HEK293 (cell line): ENCODE measurements around the gene ELL.
A peak's percentile ranks its signal among the peaks of the same experiment; 100 is the strongest.

Experiments used
- CTCF ChIA-PET: fragments of 350-600 bp; formaldehyde crosslinking; extraction: SDS; loops from one replicate; lab custom pipeline; 2021; ENCODE audit warnings: antibody characterized with exemption; lab: Yijun Ruan, JAX
- POLR2A ChIA-PET: fragments of 300-600 bp; formaldehyde crosslinking; extraction: SDS; loops from one replicate; lab custom pipeline; 2020; ENCODE audit warnings: antibody characterized with exemption, inconsistent platforms; lab: Yijun Ruan, JAX
- H3K27ac ChIP-seq: fragments of 200-500 bp; sonication (Bioruptor generic); 2 replicates; pipeline ENCODE4 v1.5.1; 2014; ENCODE audit warnings: low read depth, low read length, control low read depth, inconsistent platforms; ENCODE audit errors: extremely low read depth
- H3K36me3 ChIP-seq, 2 experiments: fragments of 200-500 bp in 1 of 2; sonication (Bioruptor generic) in 1 of 2; 1 replicate in 1 of 2; 2 replicates in 1 of 2; pipeline ENCODE4 v1.5.1; 2014 to 2017; ENCODE audit warnings: inconsistent platforms in 2 of 2, low read length in 2 of 2; ENCODE audit not compliant: control insufficient read depth in 2 of 2, insufficient read depth in 1 of 2
- H3K4me1 ChIP-seq: fragments of 200-500 bp; sonication (Bioruptor generic); 2 replicates; pipeline ENCODE4 v1.5.1; 2014; ENCODE audit warnings: mild to moderate bottlenecking, low read length, inconsistent platforms; ENCODE audit not compliant: control insufficient read depth, insufficient read depth
- H3K4me3 ChIP-seq: 2 replicates; pipeline ENCODE4 v1.5.1; 2011; ENCODE audit warnings: low read depth, mild to moderate bottlenecking, control low read depth, low read length, moderate library complexity
- H3K9me3 ChIP-seq: fragments of 200-500 bp; sonication (Bioruptor generic); 2 replicates; pipeline ENCODE4 v1.5.1; 2014; ENCODE audit warnings: low read depth, low read length, inconsistent platforms; ENCODE audit not compliant: control insufficient read depth, insufficient read depth
- EGR2 ChIP-seq: fragments of 450-650 bp; formaldehyde crosslinking; IDR thresholded peaks from 2 replicates; pipeline ENCODE4 v1.5.1; 2016; ENCODE audit warnings: low read depth, missing biosample characterization, missing genetic modification characterization
- GLI4 ChIP-seq: fragments of 450-650 bp; formaldehyde crosslinking; IDR thresholded peaks from 2 replicates; pipeline ENCODE4 v1.5.1; 2016; ENCODE audit warnings: missing biosample characterization, missing genetic modification characterization
- GLIS2 ChIP-seq: fragments of 450-650 bp; formaldehyde crosslinking; IDR thresholded peaks from 2 replicates; pipeline ENCODE4 v1.5.1; 2016; ENCODE audit warnings: missing biosample characterization, missing genetic modification characterization
- HIC1 ChIP-seq: fragments of 450-650 bp; formaldehyde crosslinking; IDR thresholded peaks from 2 replicates; pipeline ENCODE4 v1.5.1; 2016; ENCODE audit warnings: missing biosample characterization, missing genetic modification characterization
- HOXC10 ChIP-seq: sonication (generic); formaldehyde crosslinking; IDR thresholded peaks from 2 replicates; pipeline ENCODE4 v1.8.1; 2023; ENCODE audit warnings: mild to moderate bottlenecking, missing genetic modification reagents
- KLF1 ChIP-seq: fragments of 450-650 bp; formaldehyde crosslinking; IDR thresholded peaks from 2 replicates; pipeline ENCODE4 v1.5.1; 2016; ENCODE audit warnings: missing biosample characterization, missing genetic modification characterization
- PATZ1 ChIP-seq: fragments of 450-650 bp; formaldehyde crosslinking; IDR thresholded peaks from 2 replicates; pipeline ENCODE4 v1.5.1; 2016; ENCODE audit warnings: missing biosample characterization, missing genetic modification characterization
- PBX3 ChIP-seq: sonication (generic); formaldehyde crosslinking; IDR thresholded peaks from 2 replicates; pipeline ENCODE4 v1.8.1; 2022; ENCODE audit warnings: mild to moderate bottlenecking, moderate library complexity, missing genetic modification reagents
- SALL2 ChIP-seq: fragments of 450-650 bp; formaldehyde crosslinking; IDR thresholded peaks from 2 replicates; pipeline ENCODE4 v1.5.0; 2017; ENCODE audit warnings: missing biosample characterization, mild to moderate bottlenecking, missing genetic modification characterization, borderline replicate concordance
- SP2 ChIP-seq: fragments of 450-650 bp; formaldehyde crosslinking; IDR thresholded peaks from 2 replicates; pipeline ENCODE4 v1.5.1; 2016; ENCODE audit warnings: missing biosample characterization, missing genetic modification characterization
- SP3 ChIP-seq: fragments of 450-650 bp; formaldehyde crosslinking; IDR thresholded peaks from 2 replicates; pipeline ENCODE4 v1.5.1; 2016; ENCODE audit warnings: missing biosample characterization, missing genetic modification characterization
- ZFHX2 ChIP-seq: fragments of 450-650 bp; formaldehyde crosslinking; conservative IDR thresholded peaks from 2 replicates; pipeline ENCODE4 v1.5.1; 2016; ENCODE audit warnings: missing biosample characterization, missing genetic modification characterization
- ZNF202 ChIP-seq: fragments of 450-650 bp; formaldehyde crosslinking; IDR thresholded peaks from 2 replicates; pipeline ENCODE4 v1.5.1; 2016; ENCODE audit warnings: missing biosample characterization, missing genetic modification characterization, borderline replicate concordance
- ZNF426 ChIP-seq: fragments of 450-650 bp; formaldehyde crosslinking; IDR thresholded peaks from 2 replicates; pipeline ENCODE4 v1.5.1; 2017; ENCODE audit warnings: missing biosample characterization, missing genetic modification characterization, mild to moderate bottlenecking, inconsistent platforms, moderate library complexity
- ZNF510 ChIP-seq: fragments of 450-650 bp; formaldehyde crosslinking; IDR thresholded peaks from 2 replicates; pipeline ENCODE4 v1.5.1; 2018; ENCODE audit warnings: mild to moderate bottlenecking, missing genetic modification characterization, missing biosample characterization; ENCODE audit not compliant: insufficient replicate concordance
- ZNF596 ChIP-seq: fragments of 450-650 bp; IDR thresholded peaks from 2 replicates; pipeline ENCODE4 v1.5.0; 2018; ENCODE audit warnings: missing biosample characterization, mild to moderate bottlenecking, missing genetic modification characterization, moderate library complexity
- ZNF610 ChIP-seq: fragments of 450-650 bp; formaldehyde crosslinking; IDR thresholded peaks from 2 replicates; pipeline ENCODE4 v1.5.1; 2016; ENCODE audit warnings: missing biosample characterization, missing genetic modification characterization, borderline replicate concordance
- ZNF621 ChIP-seq: fragments of 450-650 bp; formaldehyde crosslinking; IDR thresholded peaks from 2 replicates; pipeline ENCODE4 v1.5.1; 2017; ENCODE audit warnings: missing biosample characterization, missing genetic modification characterization
- ZNF76 ChIP-seq: fragments of 450-650 bp; formaldehyde crosslinking; IDR thresholded peaks from 2 replicates; pipeline ENCODE4; 2016; ENCODE audit warnings: low read depth, missing biosample characterization, missing genetic modification characterization, borderline replicate concordance
- ZSCAN30 ChIP-seq: fragments of 450-650 bp; IDR thresholded peaks from 2 replicates; pipeline ENCODE4 v1.5.1; 2018; ENCODE audit warnings: missing biosample characterization, mild to moderate bottlenecking, missing genetic modification characterization, moderate library complexity
- TF ChIP-seq, protein P1 (sequence below): fragments of 450-650 bp; formaldehyde crosslinking; IDR thresholded peaks from 2 replicates; pipeline ENCODE4 v1.5.1; 2017; ENCODE audit warnings: missing biosample characterization, missing genetic modification characterization
- TF ChIP-seq, protein P2 (sequence below): fragments of 450-650 bp; formaldehyde crosslinking; IDR thresholded peaks from 2 replicates; pipeline ENCODE4 v1.5.1; 2017; ENCODE audit warnings: missing biosample characterization, missing genetic modification characterization

The ELL gene

GRCh38 chr19:18542941-18543813 lies 21.3 kb upstream of the ELL start, which contains the start of gene FKBP8:
FKBP8 (minus strand) TSS chr19:18543573; CDS start chr19:18541970, 1,603 bp downstream.
- POLR2A ChIA-PET, result interaction anchor here (0.6 to 1.7 kb wide), 8 partner anchors 9 to 46 kb away, joined by 3 to 10 read pairs (median 5); partner anchors contain the start of genes ELL, KXD1, REX1BD and UBA52
- H3K36me3 ChIP-seq, result peaks cover 9 to 32% of the 10 kb centered on the region in 2 experiments
- TF ChIP-seq PBX3 (CRISPR knock-in tag) (peak; percentile 81; the same call in 1 of the 2 replicates), GLIS2 (tag by site-specific recombination) (peak; percentile 61), ZFHX2 (tag by site-specific recombination) (peak; percentile 84), KLF1 (tag by site-specific recombination) (peak; percentile 9; the same call in 1 of the 2 replicates), ZNF76 (tag by site-specific recombination) (peak; percentile 79), SP2 (tag by site-specific recombination) (peak; percentile 71), HIC1 (tag by site-specific recombination) (no peak), PATZ1 (peak; percentile 54; the same call in 1 of the 2 replicates), GLI4 (tag by site-specific recombination) (no peak), ZNF426 (no peak), ZNF610 (no peak)
- TF ChIP-seq, protein P1, sequence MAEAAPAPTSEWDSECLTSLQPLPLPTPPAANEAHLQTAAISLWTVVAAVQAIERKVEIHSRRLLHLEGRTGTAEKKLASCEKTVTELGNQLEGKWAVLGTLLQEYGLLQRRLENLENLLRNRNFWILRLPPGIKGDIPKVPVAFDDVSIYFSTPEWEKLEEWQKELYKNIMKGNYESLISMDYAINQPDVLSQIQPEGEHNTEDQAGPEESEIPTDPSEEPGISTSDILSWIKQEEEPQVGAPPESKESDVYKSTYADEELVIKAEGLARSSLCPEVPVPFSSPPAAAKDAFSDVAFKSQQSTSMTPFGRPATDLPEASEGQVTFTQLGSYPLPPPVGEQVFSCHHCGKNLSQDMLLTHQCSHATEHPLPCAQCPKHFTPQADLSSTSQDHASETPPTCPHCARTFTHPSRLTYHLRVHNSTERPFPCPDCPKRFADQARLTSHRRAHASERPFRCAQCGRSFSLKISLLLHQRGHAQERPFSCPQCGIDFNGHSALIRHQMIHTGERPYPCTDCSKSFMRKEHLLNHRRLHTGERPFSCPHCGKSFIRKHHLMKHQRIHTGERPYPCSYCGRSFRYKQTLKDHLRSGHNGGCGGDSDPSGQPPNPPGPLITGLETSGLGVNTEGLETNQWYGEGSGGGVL (tag by site-specific recombination), result peak; percentile 79
- H3K27ac ChIP-seq, result peak within 1 kb of the TSS; percentile 74
- no peaks in the 10 kb centered on the region for H3K9me3 ChIP-seq
- CTCF ChIA-PET, result interaction anchor here (0.6 to 1.7 kb wide), 5 partner anchors 10 to 443 kb away, joined by 3 to 4 read pairs (median 3); partner anchors contain the start of genes COPE and DDX49
- H3K4me3 ChIP-seq, result peak within 1 kb of the TSS; percentile 78
- H3K4me1 ChIP-seq, result no peaks in the 10 kb centered on the region

DNA sequence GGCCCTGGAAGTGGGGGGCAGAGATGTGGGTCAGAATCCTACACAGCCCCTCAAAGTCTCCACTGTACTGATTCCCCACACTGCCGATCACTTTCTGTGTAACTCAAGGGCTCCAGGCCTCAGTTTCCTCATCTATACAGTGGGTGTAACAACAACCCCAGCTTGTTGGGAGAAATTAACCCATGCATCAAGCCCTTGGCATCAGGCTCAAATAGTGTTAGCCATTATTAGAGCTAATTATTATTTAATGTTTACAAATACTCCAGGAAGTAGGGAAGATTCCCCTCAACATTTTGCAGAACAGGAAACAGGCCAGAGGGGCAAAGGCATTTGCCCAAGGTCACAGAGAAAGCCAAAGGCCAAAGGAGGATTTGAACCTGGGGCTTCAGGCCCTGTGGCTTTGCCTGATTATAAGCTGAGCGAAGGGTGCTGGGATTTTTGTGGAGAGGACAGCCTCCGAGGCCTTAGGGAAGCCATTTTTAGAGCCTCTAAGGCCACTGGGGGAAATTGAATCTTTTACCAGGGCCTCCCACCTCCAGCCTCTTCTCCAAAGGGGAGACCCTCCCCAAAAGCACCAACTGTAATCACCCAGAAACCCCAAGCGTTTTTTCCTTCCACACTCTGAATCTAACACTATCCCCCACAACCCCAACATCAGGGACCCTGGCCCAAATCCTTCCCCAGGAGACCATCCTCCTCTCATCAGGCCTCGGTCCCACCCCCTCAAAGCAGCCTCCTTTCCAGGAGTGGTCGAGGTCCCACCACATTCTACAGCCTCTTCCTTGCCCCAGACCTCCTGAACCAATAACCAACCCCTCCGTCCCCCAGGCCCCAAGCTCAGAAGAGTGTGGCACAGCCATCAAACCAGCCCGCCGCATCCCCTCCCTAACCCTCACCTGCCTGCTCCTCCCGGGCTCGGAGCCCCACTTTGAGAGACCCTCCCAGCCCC lies 20.4 kb upstream of the ELL start:
- peaks cover 9 to 42% of the 10 kb centered on the region in 2 experiments for H3K36me3 ChIP-seq
- peak overlapping the region; percentile 74 for H3K27ac ChIP-seq
- no peaks in the 10 kb centered on the region for H3K9me3 ChIP-seq
- H3K4me1 ChIP-seq, result no peaks in the 10 kb centered on the region
- POLR2A ChIA-PET, result interaction anchor here (0.6 to 1.7 kb wide), 6 partner anchors 8 to 47 kb away, joined by 4 to 10 read pairs (median 5); partner anchors contain the start of genes ELL, KXD1, REX1BD and UBA52
- peak overlapping the region; percentile 78 for H3K4me3 ChIP-seq
- CTCF ChIA-PET, result interaction anchor here (0.6 to 1.7 kb wide), 5 partner anchors 19 to 444 kb away, joined by 3 read pairs; no protein-coding TSS in a partner anchor
- TF ChIP-seq ZNF510 (tag by site-specific recombination), result no peak
- TF ChIP-seq ZNF596 (tag by site-specific recombination), result no peak
- TF ChIP-seq HOXC10 (CRISPR knock-in tag), result no peak
- no peak for TF ChIP-seq ZNF202 (tag by site-specific recombination)
- TF ChIP-seq, protein P2, sequence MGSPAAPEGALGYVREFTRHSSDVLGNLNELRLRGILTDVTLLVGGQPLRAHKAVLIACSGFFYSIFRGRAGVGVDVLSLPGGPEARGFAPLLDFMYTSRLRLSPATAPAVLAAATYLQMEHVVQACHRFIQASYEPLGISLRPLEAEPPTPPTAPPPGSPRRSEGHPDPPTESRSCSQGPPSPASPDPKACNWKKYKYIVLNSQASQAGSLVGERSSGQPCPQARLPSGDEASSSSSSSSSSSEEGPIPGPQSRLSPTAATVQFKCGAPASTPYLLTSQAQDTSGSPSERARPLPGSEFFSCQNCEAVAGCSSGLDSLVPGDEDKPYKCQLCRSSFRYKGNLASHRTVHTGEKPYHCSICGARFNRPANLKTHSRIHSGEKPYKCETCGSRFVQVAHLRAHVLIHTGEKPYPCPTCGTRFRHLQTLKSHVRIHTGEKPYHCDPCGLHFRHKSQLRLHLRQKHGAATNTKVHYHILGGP, result no peak
- TF ChIP-seq SP3 (tag by site-specific recombination), result peak; percentile 46
- TF ChIP-seq ZNF621 (tag by site-specific recombination), result no peak
- no peak for TF ChIP-seq ZNF610
- TF ChIP-seq ZSCAN30 (tag by site-specific recombination), result no peak
- TF ChIP-seq SALL2, result no peak
- no peak for TF ChIP-seq EGR2 (tag by site-specific recombination)
